CD4-positive, alpha-beta T cell (primary cell): Measurements from ENCODE around the gene SERGEF. TPM values are rescaled to one million over a fixed set of nuclear protein-coding genes. Genes with fewer than 3 reads are reported as not detected.

Experiments used
- ATAC-seq: fragments of 200-7000 bp; cut with Tn5 transposase; one replicate; pipeline ENCODE4 v1.10.0; 2022; ENCODE audit warnings: mild to moderate bottlenecking; ENCODE audit not compliant: poor library complexity
- CTCF ChIA-PET: fragments of 350-600 bp; sonication (Branson Sonifier 250); formaldehyde crosslinking; loops from one replicate; lab custom pipeline; 2021; ENCODE audit warnings: antibody characterized with exemption, inconsistent platforms; lab: Charles Lee
- POLR2A ChIA-PET: fragments of 350-600 bp; sonication (Branson Sonifier 250); formaldehyde crosslinking; loops from one replicate; lab custom pipeline; 2021; ENCODE audit warnings: antibody characterized with exemption, inconsistent platforms; lab: Charles Lee
- DNase-seq, 14 experiments: peaks; one replicate each; pipeline ENCODE4 v3.0.0-alpha.2; 2013 to 2020; ENCODE audit warnings: mixed read lengths in 2 of 14
- H3K27ac ChIP-seq, 2 donors: one replicate each; pipeline versions ENCODE4 v1.5.1 to v1.7.0; 2013; ENCODE audit warnings: low read length in 2 of 2, low read depth in 1 of 2, mild to moderate bottlenecking in 1 of 2
- H3K27me3 ChIP-seq, 2 experiments: 1 replicate in 1 of 2; 2 replicates in 1 of 2; pipeline versions ENCODE4 v1.6.1 to v1.7.0; 2013; ENCODE audit warnings: low read length in 2 of 2, control low read depth in 1 of 2, mild to moderate bottlenecking in 1 of 2, moderate library complexity in 1 of 2; ENCODE audit not compliant: insufficient read depth in 2 of 2, control insufficient read depth in 1 of 2
- H3K36me3 ChIP-seq: one replicate; pipeline ENCODE4 v1.6.1; 2013; ENCODE audit warnings: low read length, control low read depth; ENCODE audit not compliant: insufficient read depth
- H3K4me1 ChIP-seq: one replicate; pipeline ENCODE4 v1.6.1; 2013; ENCODE audit warnings: low read length, control low read depth; ENCODE audit not compliant: insufficient read depth
- H3K4me3 ChIP-seq: one replicate; pipeline ENCODE4 v1.5.1; 2013; ENCODE audit warnings: mild to moderate bottlenecking, low read length, moderate library complexity
- H3K9me3 ChIP-seq, 2 experiments: 1 replicate in 1 of 2; 2 replicates in 1 of 2; pipeline versions ENCODE4 v1.6.1 to v1.7.0; 2013; ENCODE audit warnings: low read length in 2 of 2, mild to moderate bottlenecking in 2 of 2, control low read depth in 1 of 2, moderate library complexity in 1 of 2; ENCODE audit not compliant: control insufficient read depth in 1 of 2, insufficient read depth in 1 of 2
- H3K27ac Mint-ChIP-seq: one replicate; pipeline ENCODE4 v1.8.0; 2020; ENCODE audit warnings: mixed read lengths
- H3K27me3 Mint-ChIP-seq: one replicate; pipeline ENCODE4 v1.8.0; 2021; ENCODE audit warnings: mixed read lengths
- H3K36me3 Mint-ChIP-seq: one replicate; pipeline ENCODE4 v1.8.0; 2021; ENCODE audit warnings: low read depth, mixed read lengths
- H3K4me1 Mint-ChIP-seq: one replicate; pipeline ENCODE4 v1.8.0; 2021; ENCODE audit warnings: low read depth, mixed read lengths
- H3K4me3 Mint-ChIP-seq: one replicate; pipeline ENCODE4 v1.8.0; 2020; ENCODE audit warnings: mild to moderate bottlenecking, mixed read lengths
- H3K9me3 Mint-ChIP-seq: one replicate; pipeline ENCODE4 v1.8.0; 2020; ENCODE audit warnings: mixed read lengths
- intact Hi-C, 2 experiments: fragments of 100-400 bp; cut with DNase I in 1 of 2; cut with micrococcal nuclease in 1 of 2; formaldehyde crosslinking; loops; one replicate each; pipeline versions ENCODE4 v1.15.1 to v1.9.0; 2023 to 2025; cut with DNase I, micrococcal nuclease
- total RNA-seq, 174 experiments: library from RNA in 2 of 174; stranded (reverse) in 2 of 174; gene quantifications; one replicate each; pipeline ENCODE4 v1.2.3 and lab custom pipeline; 2021 to 2026
- TF ChIP-seq, protein P1 (sequence below): fragments of 200-600 bp; IDR thresholded peaks from one replicate; pipeline ENCODE4 v1.8.0; 2022; ENCODE audit warnings: antibody characterized with exemption, mild to moderate bottlenecking

Gene SERGEF
- total RNA-seq, 2 experiments from 2014 or later = 35.2 to 37.1 TPM

DNA sequence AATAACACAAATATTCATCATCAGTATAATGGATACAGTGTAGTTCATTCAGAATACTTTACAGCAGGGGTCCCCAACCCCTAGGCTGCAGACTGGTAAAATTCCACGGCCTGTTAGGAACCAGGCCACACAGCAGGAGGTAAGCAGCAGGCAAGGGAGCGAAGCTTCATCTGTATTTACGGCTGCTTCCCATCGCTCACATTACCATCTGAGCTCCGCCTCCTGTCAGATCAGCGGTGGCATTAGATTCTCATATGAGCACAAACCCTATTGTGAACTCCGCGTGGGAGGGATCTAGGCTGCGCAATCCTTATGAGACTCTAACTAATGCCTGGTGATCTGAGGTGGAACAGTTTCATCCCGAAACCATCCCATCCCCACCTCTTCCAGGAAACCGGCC, 125.1 kb downstream of the SERGEF start:
- TF ChIP-seq, protein P1, sequence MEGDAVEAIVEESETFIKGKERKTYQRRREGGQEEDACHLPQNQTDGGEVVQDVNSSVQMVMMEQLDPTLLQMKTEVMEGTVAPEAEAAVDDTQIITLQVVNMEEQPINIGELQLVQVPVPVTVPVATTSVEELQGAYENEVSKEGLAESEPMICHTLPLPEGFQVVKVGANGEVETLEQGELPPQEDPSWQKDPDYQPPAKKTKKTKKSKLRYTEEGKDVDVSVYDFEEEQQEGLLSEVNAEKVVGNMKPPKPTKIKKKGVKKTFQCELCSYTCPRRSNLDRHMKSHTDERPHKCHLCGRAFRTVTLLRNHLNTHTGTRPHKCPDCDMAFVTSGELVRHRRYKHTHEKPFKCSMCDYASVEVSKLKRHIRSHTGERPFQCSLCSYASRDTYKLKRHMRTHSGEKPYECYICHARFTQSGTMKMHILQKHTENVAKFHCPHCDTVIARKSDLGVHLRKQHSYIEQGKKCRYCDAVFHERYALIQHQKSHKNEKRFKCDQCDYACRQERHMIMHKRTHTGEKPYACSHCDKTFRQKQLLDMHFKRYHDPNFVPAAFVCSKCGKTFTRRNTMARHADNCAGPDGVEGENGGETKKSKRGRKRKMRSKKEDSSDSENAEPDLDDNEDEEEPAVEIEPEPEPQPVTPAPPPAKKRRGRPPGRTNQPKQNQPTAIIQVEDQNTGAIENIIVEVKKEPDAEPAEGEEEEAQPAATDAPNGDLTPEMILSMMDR = no peak
- intact Hi-C loops = no loop called here
- ATAC-seq = no peak
- Histone ChIP-seq H3K4me1 (no peaks in the 10 kb centered on the region), H3K4me3 (no peak overlapping the region), H3K9me3 (no peaks in the 10 kb centered on the region), H3K27me3 (no peaks in the 10 kb centered on the region), H3K36me3 (peaks cover 13% of the 10 kb centered on the region), H3K27ac (no peak overlapping the region)
- no peaks in the 10 kb centered on the region for H3K27me3 Mint-ChIP-seq
- ChIA-PET CTCF (no interaction called here), POLR2A (no interaction called here)
- H3K27ac Mint-ChIP-seq = no peak overlapping the region
- H3K4me3 Mint-ChIP-seq = no peak overlapping the region
- peaks cover 42% of the 10 kb centered on the region for H3K36me3 Mint-ChIP-seq
- no peak for DNase-seq
- H3K4me1 Mint-ChIP-seq = no peaks in the 10 kb centered on the region
- H3K9me3 Mint-ChIP-seq = no peaks in the 10 kb centered on the region

DNA sequence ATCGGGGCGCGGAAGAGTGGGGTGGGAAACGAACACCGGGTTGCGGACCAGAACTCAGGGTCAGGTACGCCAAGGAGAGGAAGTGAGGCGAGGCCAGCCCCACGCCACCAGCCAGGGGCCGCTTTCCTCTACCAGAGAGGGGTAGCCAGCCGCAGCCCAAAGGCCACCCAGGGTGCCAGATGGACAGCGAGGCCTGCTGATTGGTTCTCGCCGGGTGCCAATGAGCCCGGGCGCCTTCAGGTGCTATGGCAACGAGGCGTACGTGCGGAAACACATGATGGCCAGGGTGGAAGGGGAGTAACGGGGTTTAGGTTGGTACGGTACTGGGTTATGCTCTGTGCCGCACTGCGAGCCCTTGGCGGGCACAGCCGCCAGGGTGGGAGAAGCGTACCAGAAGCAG, 128.9 kb downstream of the SERGEF start:
- Mint-ChIP-seq H3K27ac (no peak overlapping the region), H3K27me3 (no peaks in the 10 kb centered on the region), H3K9me3 (no peaks in the 10 kb centered on the region), H3K4me1 (no peaks in the 10 kb centered on the region), H3K36me3 (peaks cover 35% of the 10 kb centered on the region), H3K4me3 (no peak overlapping the region)
- Histone ChIP-seq H3K9me3 (no peaks in the 10 kb centered on the region), H3K4me3 (no peak overlapping the region), H3K27ac (no peak overlapping the region), H3K4me1 (no peaks in the 10 kb centered on the region), H3K36me3 (peaks cover 8% of the 10 kb centered on the region), H3K27me3 (no peaks in the 10 kb centered on the region)
- DNase-seq = no peak
- ChIA-PET POLR2A (no interaction called here), CTCF (no interaction called here)
- ATAC-seq = no peak
- intact Hi-C loops = no loop called here
- TF ChIP-seq, protein P1 = no peak

DNA sequence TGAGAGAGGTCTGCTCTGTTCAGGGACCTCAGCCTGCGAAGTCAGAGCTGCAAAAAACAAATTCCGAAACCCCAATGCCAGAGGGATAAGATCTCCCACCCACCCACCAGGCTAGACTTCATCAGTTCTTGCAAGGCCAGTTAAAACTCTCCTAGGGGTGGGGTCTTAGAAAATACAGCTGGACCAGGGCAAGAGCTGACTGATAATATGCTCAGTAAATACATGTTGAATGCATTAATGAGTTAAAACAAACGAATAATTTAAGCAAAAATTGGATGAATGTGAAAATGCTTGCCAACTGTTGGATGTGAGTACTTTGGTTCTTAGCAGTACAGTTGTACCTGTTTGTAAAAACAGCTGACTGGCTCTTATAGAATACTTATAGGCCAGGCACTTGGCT, 129.8 kb downstream of the SERGEF start:
- CTCF ChIA-PET = no interaction called here
- Histone ChIP-seq H3K4me1 (no peaks in the 10 kb centered on the region), H3K4me3 (no peak overlapping the region), H3K36me3 (peaks cover 8% of the 10 kb centered on the region), H3K27ac (no peak overlapping the region), H3K27me3 (no peaks in the 10 kb centered on the region), H3K9me3 (no peaks in the 10 kb centered on the region)
- DNase-seq = no peak
- intact Hi-C loops = no loop called here
- H3K4me1 Mint-ChIP-seq = no peaks in the 10 kb centered on the region
- H3K36me3 Mint-ChIP-seq = peaks cover 36% of the 10 kb centered on the region
- TF ChIP-seq, protein P1 = no peak
- no peak overlapping the region for H3K4me3 Mint-ChIP-seq
- POLR2A ChIA-PET = no interaction called here
- H3K27me3 Mint-ChIP-seq = no peaks in the 10 kb centered on the region
- H3K27ac Mint-ChIP-seq = no peak overlapping the region
- H3K9me3 Mint-ChIP-seq = no peaks in the 10 kb centered on the region
- no peak for ATAC-seq
